HEK293T (cell line): Measurements from ENCODE around the gene IFIT1B.

Experiments used
- CTCF ChIA-PET: fragments of 350-600 bp; formaldehyde crosslinking; extraction: SDS; loops from one replicate; lab custom pipeline; 2021; ENCODE audit warnings: antibody characterized with exemption, inconsistent platforms; lab: Yijun Ruan, JAX
- POLR2A ChIA-PET: fragments of 350-600 bp; formaldehyde crosslinking; extraction: SDS; loops from one replicate; lab custom pipeline; 2020; ENCODE audit warnings: antibody characterized with exemption, inconsistent platforms; lab: Yijun Ruan, JAX
- DNase-seq: peaks from one replicate; pipeline ENCODE4 v3.0.0; 2012; ENCODE audit warnings: mixed read lengths; ENCODE audit errors: extremely low spot score
- ARNT ChIP-seq: fragments of 450-650 bp; IDR thresholded peaks from 2 replicates; pipeline ENCODE4 v1.6.1; 2017; ENCODE audit warnings: mild to moderate bottlenecking
- BHLHE40 ChIP-seq: fragments of 450-650 bp; IDR thresholded peaks from 2 replicates; pipeline ENCODE4 v1.6.1; 2016; ENCODE audit warnings: mild to moderate bottlenecking, moderate library complexity, borderline replicate concordance
- CTBP1 ChIP-seq: fragments of 450-650 bp; IDR thresholded peaks from 2 replicates; pipeline ENCODE4 v1.6.1; 2016; ENCODE audit warnings: borderline replicate concordance
- ELF4 ChIP-seq: fragments of 450-650 bp; IDR thresholded peaks from 2 replicates; pipeline ENCODE4 v1.6.1; 2017; ENCODE audit warnings: antibody characterized with exemption
- FOXA1 ChIP-seq: fragments of 450-650 bp; IDR thresholded peaks from 2 replicates; pipeline ENCODE4 v1.6.1; 2016; ENCODE audit warnings: mild to moderate bottlenecking
- FOXK2 ChIP-seq: fragments of 450-650 bp; IDR thresholded peaks from 2 replicates; pipeline ENCODE4 v1.6.1; 2016; ENCODE audit warnings: mild to moderate bottlenecking
- FOXM1 ChIP-seq: fragments of 450-650 bp; IDR thresholded peaks from 2 replicates; pipeline ENCODE4 v1.6.1; 2017; ENCODE audit warnings: mild to moderate bottlenecking, borderline replicate concordance
- HDGF ChIP-seq: fragments of 450-650 bp; IDR thresholded peaks from 2 replicates; pipeline ENCODE4 v1.6.1; 2017; ENCODE audit warnings: antibody characterized with exemption, borderline replicate concordance
- L3MBTL2 ChIP-seq: fragments of 450-650 bp; conservative IDR thresholded peaks from 2 replicates; pipeline ENCODE4 v1.6.1; 2016; ENCODE audit warnings: mild to moderate bottlenecking
- LEF1 ChIP-seq: fragments of 450-650 bp; IDR thresholded peaks from 2 replicates; pipeline ENCODE4 v1.6.1; 2017; ENCODE audit warnings: mild to moderate bottlenecking, borderline replicate concordance
- NFRKB ChIP-seq: fragments of 450-650 bp; IDR thresholded peaks from 2 replicates; pipeline ENCODE4 v1.6.1; 2016; ENCODE audit warnings: mild to moderate bottlenecking, moderate library complexity
- PKNOX1 ChIP-seq: fragments of 450-650 bp; IDR thresholded peaks from 2 replicates; pipeline ENCODE4 v1.6.1; 2016
- SP1 ChIP-seq: fragments of 450-650 bp; IDR thresholded peaks from 2 replicates; pipeline ENCODE4 v1.6.1; 2017
- SUZ12 ChIP-seq: fragments of 450-650 bp; IDR thresholded peaks from 2 replicates; pipeline ENCODE4 v1.6.1; 2016; ENCODE audit warnings: mild to moderate bottlenecking
- TARDBP ChIP-seq: fragments of 450-650 bp; IDR thresholded peaks from 2 replicates; pipeline ENCODE4 v1.6.1; 2016
- ZNF384 ChIP-seq: fragments of 450-650 bp; IDR thresholded peaks from 2 replicates; pipeline ENCODE4 v1.6.1; 2016

Gene IFIT1B

GRCh38 chr10:89368129-89368528, 9.7 kb upstream of the IFIT1B start:
- CTCF ChIA-PET, result no interaction called here
- DNase-seq, result no peak
- POLR2A ChIA-PET, result no interaction called here
- TF ChIP-seq ZNF384, result no peak
- TF ChIP-seq FOXM1, result no peak
- no peak for TF ChIP-seq FOXA1
- no peak for TF ChIP-seq NFRKB
- TF ChIP-seq ELF4, result no peak
- no peak for TF ChIP-seq SP1
- no peak for TF ChIP-seq ARNT
- TF ChIP-seq SUZ12, result no peak
- no peak for TF ChIP-seq HDGF
- TF ChIP-seq FOXK2, result no peak
- no peak for TF ChIP-seq L3MBTL2
- no peak for TF ChIP-seq TARDBP

GRCh38 chr10:89369156-89370105, 8.4 kb upstream of the IFIT1B start:
- POLR2A ChIA-PET, result no interaction called here
- CTCF ChIA-PET, result interaction anchor here (0.6 to 1.3 kb wide), 4 partner anchors 9 to 1596 kb away, joined by 3 to 4 read pairs (median 3); no protein-coding TSS in a partner anchor
- TF ChIP-seq ELF4, result no peak
- TF ChIP-seq LEF1, result no peak
- TF ChIP-seq HDGF, result no peak
- TF ChIP-seq BHLHE40, result no peak
- no peak for TF ChIP-seq ARNT
- TF ChIP-seq CTBP1, result no peak
- no peak for TF ChIP-seq FOXK2
- TF ChIP-seq SUZ12, result no peak
- no peak for TF ChIP-seq TARDBP
- no peak for DNase-seq

GRCh38 chr10:89371079-89371478, 6.8 kb upstream of the IFIT1B start:
- ChIA-PET POLR2A (no interaction called here), CTCF (interaction anchor here (0.6 kb wide), 1 partner anchor 76 kb away, joined by 4 read pairs; no protein-coding TSS in a partner anchor)

GRCh38 chr10:89371987-89372386, 5.9 kb upstream of the IFIT1B start:
- TF ChIP-seq SP1 (no peak), FOXA1 (no peak), FOXM1 (no peak)
- POLR2A ChIA-PET, result no interaction called here
- CTCF ChIA-PET, result no interaction called here
- DNase-seq, result no peak

More at GRCh38 chr10:89371079-89371478, 6.8 kb upstream of the IFIT1B start:
- no peak for TF ChIP-seq FOXM1
- no peak for TF ChIP-seq SP1
- no peak for TF ChIP-seq SUZ12
- TF ChIP-seq FOXA1, result no peak
- no peak for TF ChIP-seq PKNOX1
- TF ChIP-seq ELF4, result no peak
- TF ChIP-seq ARNT, result no peak
- TF ChIP-seq FOXK2, result no peak
- TF ChIP-seq NFRKB, result no peak
- no peak for TF ChIP-seq HDGF
- TF ChIP-seq BHLHE40, result no peak
- no peak for TF ChIP-seq CTBP1
- no peak for DNase-seq

GRCh38 chr10:89373916-89374711, 3.7 kb upstream of the IFIT1B start:
- no peak for DNase-seq
- CTCF ChIA-PET, result no interaction called here
- TF ChIP-seq SUZ12 (no peak), ZNF384 (no peak), PKNOX1 (no peak), NFRKB (no peak), BHLHE40 (no peak), CTBP1 (no peak), FOXA1 (no peak), TARDBP (no peak), LEF1 (no peak)
- POLR2A ChIA-PET, result interaction anchor here (1.1 kb wide), 1 partner anchor 18 kb away, joined by 6 read pairs; the partner anchor contains the start of gene IFIT1

GRCh38 chr10:89374713-89375141, 3.1 kb upstream of the IFIT1B start:
- TF ChIP-seq CTBP1, result no peak
- TF ChIP-seq FOXM1, result no peak
- TF ChIP-seq BHLHE40, result no peak
- no peak for TF ChIP-seq HDGF
- no peak for TF ChIP-seq FOXA1
- no peak for TF ChIP-seq ELF4
- TF ChIP-seq L3MBTL2, result no peak
- TF ChIP-seq SUZ12, result no peak
- TF ChIP-seq PKNOX1, result no peak
- no peak for TF ChIP-seq ZNF384
- TF ChIP-seq ARNT, result no peak
- no peak for TF ChIP-seq LEF1
- TF ChIP-seq SP1, result no peak
- TF ChIP-seq TARDBP, result no peak
- no peak for TF ChIP-seq FOXK2
- TF ChIP-seq NFRKB, result no peak
- CTCF ChIA-PET, result no interaction called here
- POLR2A ChIA-PET, result interaction anchor here (1.1 kb wide), 1 partner anchor 17 kb away, joined by 6 read pairs; the partner anchor contains the start of gene IFIT1
- DNase-seq, result no peak
